ENCODE data around the gene SAMD10. TPM values are rescaled to one million over a fixed set of nuclear protein-coding genes. Genes with fewer than 3 reads are reported as not detected.

SAMD10 gene
- polyA plus RNA-seq, 1 of the 3 experiments (the other 2 are of a cell fraction), result 11.6 TPM

DNA sequence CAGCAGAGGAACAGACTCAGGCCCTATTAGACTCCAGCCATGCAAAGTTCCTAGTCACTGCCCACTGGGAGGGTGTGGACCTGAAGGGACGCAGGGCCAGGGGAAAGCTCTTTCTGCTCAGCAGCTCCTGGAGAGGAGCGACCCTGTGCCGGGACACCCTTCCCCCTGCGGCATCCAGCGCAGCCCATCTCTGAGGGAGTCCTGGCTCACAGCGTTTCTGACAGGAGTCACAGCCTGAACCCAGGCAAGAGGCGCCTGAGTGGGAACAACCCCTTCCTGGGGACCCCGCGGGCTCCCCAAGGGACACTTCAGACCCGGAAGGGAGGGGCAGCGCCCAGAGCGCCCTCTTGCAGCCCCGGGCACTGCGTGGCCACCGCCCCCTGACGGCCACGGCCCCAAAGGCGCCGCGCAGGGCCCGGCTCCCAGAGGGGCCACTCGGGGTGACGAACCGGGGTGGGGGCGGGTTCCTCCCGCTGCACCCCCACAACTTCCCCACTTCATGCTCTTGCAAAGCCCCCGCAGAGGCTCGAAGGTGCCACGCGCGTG lies 24.1 kb downstream of the SAMD10 start:
- H3K27me3 ChIP-seq (ENCODE audit: insufficient read depth), result no peaks in the 10 kb centered on the region
- H3K4me2 ChIP-seq, result peak overlapping the region; percentile 99
- ChIA-PET POLR2A (interaction anchor here (0.7 kb wide), 1 partner anchor 16 kb away, joined by 3 read pairs; no protein-coding TSS in a partner anchor), CTCF (interaction anchor here (0.6 to 4.8 kb wide), 6 partner anchors 18 to 402 kb away, joined by 3 to 32 read pairs (median 4); partner anchors contain the start of gene PRPF6)
- H3K4me3 ChIP-seq (ENCODE audit: low read depth in 2 of 2, low read length in 1 of 2), result peak overlapping the region; percentile 91 to 98
- peak overlapping the region; percentile 59; the same call in 1 of the 2 replicates for H2AFZ ChIP-seq (ENCODE audit: low read depth)
- H3K27ac ChIP-seq (ENCODE audit: low read depth in 2 of 2, low read length in 1 of 2), result peak overlapping the region; percentile 70 to 88; a peak in 3 of 4 replicates
- H3K79me2 ChIP-seq (ENCODE audit: insufficient read depth), result peaks cover 57% of the 10 kb centered on the region
- H3K36me3 ChIP-seq (replicated peaks in 1 of 2; ENCODE audit: control insufficient read depth in 1 of 2, insufficient read depth in 2 of 2, low read length in 1 of 2), result peaks cover 0 to 17% of the 10 kb centered on the region in 2 experiments
- H3K9ac ChIP-seq, result peak overlapping the region; percentile 96
- H3K4me1 ChIP-seq (ENCODE audit: control insufficient read depth in 1 of 2, insufficient read depth in 2 of 2, low read depth in 1 of 2, low read length in 1 of 2), result peaks cover 6 to 40% of the 10 kb centered on the region in 2 experiments; a peak in 1 of 4 replicates
- H3F3A ChIP-seq (replicated peaks; ENCODE audit: insufficient read depth), result peaks cover 8% of the 10 kb centered on the region
- no peak for TF ChIP-seq SIN3A (IDR thresholded peaks at IDR 0.05; ENCODE audit: borderline replicate concordance, low read depth, low read length)
- TF ChIP-seq, protein P1, sequence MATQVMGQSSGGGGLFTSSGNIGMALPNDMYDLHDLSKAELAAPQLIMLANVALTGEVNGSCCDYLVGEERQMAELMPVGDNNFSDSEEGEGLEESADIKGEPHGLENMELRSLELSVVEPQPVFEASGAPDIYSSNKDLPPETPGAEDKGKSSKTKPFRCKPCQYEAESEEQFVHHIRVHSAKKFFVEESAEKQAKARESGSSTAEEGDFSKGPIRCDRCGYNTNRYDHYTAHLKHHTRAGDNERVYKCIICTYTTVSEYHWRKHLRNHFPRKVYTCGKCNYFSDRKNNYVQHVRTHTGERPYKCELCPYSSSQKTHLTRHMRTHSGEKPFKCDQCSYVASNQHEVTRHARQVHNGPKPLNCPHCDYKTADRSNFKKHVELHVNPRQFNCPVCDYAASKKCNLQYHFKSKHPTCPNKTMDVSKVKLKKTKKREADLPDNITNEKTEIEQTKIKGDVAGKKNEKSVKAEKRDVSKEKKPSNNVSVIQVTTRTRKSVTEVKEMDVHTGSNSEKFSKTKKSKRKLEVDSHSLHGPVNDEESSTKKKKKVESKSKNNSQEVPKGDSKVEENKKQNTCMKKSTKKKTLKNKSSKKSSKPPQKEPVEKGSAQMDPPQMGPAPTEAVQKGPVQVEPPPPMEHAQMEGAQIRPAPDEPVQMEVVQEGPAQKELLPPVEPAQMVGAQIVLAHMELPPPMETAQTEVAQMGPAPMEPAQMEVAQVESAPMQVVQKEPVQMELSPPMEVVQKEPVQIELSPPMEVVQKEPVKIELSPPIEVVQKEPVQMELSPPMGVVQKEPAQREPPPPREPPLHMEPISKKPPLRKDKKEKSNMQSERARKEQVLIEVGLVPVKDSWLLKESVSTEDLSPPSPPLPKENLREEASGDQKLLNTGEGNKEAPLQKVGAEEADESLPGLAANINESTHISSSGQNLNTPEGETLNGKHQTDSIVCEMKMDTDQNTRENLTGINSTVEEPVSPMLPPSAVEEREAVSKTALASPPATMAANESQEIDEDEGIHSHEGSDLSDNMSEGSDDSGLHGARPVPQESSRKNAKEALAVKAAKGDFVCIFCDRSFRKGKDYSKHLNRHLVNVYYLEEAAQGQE (IDR thresholded peaks at IDR 0.05; ENCODE audit: low read depth, low read length), result no peak
- TF ChIP-seq, protein P2, sequence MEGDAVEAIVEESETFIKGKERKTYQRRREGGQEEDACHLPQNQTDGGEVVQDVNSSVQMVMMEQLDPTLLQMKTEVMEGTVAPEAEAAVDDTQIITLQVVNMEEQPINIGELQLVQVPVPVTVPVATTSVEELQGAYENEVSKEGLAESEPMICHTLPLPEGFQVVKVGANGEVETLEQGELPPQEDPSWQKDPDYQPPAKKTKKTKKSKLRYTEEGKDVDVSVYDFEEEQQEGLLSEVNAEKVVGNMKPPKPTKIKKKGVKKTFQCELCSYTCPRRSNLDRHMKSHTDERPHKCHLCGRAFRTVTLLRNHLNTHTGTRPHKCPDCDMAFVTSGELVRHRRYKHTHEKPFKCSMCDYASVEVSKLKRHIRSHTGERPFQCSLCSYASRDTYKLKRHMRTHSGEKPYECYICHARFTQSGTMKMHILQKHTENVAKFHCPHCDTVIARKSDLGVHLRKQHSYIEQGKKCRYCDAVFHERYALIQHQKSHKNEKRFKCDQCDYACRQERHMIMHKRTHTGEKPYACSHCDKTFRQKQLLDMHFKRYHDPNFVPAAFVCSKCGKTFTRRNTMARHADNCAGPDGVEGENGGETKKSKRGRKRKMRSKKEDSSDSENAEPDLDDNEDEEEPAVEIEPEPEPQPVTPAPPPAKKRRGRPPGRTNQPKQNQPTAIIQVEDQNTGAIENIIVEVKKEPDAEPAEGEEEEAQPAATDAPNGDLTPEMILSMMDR (IDR thresholded peaks at IDR 0.05), result peak; percentile 53
- TF ChIP-seq ELF1 (IDR thresholded peaks at IDR 0.05), result peak; percentile 41; the same call in 1 of the 2 replicates
- WGBS (ENCODE audit: low lambda C conversion rate), result 2% methylated on average over 7 of the region's 31 CpGs
- peaks cover 45% of the 10 kb centered on the region for H4K20me1 ChIP-seq (ENCODE audit: insufficient read depth)
- no peaks in the 10 kb centered on the region for H3K9me3 ChIP-seq
- no peaks in the 10 kb centered on the region for H3K9me2 ChIP-seq
- DNase-seq, result peak; percentile 75

DNA sequence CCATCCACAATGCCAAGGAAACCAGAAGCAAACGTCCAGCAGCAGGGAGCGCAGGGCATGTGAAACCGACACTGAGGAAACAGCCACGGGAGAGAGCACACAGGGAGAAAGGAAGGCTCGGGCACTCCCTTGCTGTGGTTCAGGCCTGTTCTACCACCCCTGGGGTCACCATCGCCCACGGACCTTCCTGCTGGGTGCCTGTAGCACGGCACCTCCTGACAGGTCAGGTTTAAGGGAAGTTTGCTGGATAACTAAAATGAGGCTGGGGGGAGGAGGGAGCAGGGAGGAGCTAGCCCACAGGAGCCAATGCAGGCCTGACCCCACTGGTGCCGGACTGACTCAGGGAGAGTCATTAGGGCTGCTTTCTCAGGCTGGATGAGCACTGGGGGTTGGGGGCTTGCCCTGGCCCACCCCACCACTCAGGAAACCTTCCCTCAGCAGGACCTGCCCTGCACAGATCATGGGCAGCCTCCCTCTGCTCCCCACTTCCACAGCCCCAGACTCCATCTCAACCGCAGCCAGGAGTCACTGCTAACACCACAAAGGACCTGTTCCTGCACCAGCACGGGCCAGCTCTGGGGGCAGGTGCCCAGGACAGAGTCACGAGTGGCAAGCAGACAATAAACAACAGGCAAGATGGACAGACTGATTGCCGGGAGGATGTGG lies 25.5 kb downstream of the SAMD10 start:
- H4K20me1 ChIP-seq (ENCODE audit: insufficient read depth), result peaks cover 60% of the 10 kb centered on the region

More for the DNA sequence above, 25.5 kb downstream of the SAMD10 start:
- TF ChIP-seq EP300 (IDR thresholded peaks at IDR 0.05; ENCODE audit: borderline replicate concordance in 1 of 2, low read depth in 1 of 2, low read length in 1 of 2) (no peak), RCOR1 (IDR thresholded peaks at IDR 0.05; ENCODE audit: low read length) (no peak), RXRA (IDR thresholded peaks at IDR 0.05; ENCODE audit: borderline replicate concordance, low read depth) (no peak), SMC3 (IDR thresholded peaks at IDR 0.05; ENCODE audit: low read depth, low read length) (no peak), FOXM1 (IDR thresholded peaks at IDR 0.05; ENCODE audit: low read depth) (no peak), RAD21 (IDR thresholded peaks at IDR 0.05; ENCODE audit: low read length) (no peak), TEAD4 (IDR thresholded peaks at IDR 0.05; ENCODE audit: borderline replicate concordance, insufficient read depth) (no peak), GABPA (IDR thresholded peaks at IDR 0.05; ENCODE audit: low read depth) (no peak), TAF1 (IDR thresholded peaks at IDR 0.05; ENCODE audit: borderline replicate concordance, low read depth, low read length) (no peak), MXI1 (IDR thresholded peaks at IDR 0.05; ENCODE audit: low read depth, low read length) (no peak)
- TF ChIP-seq, protein P3, sequence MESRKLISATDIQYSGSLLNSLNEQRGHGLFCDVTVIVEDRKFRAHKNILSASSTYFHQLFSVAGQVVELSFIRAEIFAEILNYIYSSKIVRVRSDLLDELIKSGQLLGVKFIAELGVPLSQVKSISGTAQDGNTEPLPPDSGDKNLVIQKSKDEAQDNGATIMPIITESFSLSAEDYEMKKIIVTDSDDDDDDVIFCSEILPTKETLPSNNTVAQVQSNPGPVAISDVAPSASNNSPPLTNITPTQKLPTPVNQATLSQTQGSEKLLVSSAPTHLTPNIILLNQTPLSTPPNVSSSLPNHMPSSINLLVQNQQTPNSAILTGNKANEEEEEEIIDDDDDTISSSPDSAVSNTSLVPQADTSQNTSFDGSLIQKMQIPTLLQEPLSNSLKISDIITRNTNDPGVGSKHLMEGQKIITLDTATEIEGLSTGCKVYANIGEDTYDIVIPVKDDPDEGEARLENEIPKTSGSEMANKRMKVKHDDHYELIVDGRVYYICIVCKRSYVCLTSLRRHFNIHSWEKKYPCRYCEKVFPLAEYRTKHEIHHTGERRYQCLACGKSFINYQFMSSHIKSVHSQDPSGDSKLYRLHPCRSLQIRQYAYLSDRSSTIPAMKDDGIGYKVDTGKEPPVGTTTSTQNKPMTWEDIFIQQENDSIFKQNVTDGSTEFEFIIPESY (IDR thresholded peaks at IDR 0.05; ENCODE audit: borderline replicate concordance, low read depth), result no peak
- no peak for DNase-seq
- Histone ChIP-seq H3K9ac (no peak overlapping the region), H3K4me1 (ENCODE audit: control insufficient read depth in 1 of 2, insufficient read depth in 2 of 2, low read depth in 1 of 2, low read length in 1 of 2) (peaks cover 16 to 54% of the 10 kb centered on the region in 2 experiments; a peak in 3 of 4 replicates), H3K9me3 (no peaks in the 10 kb centered on the region), H3F3A (replicated peaks; ENCODE audit: insufficient read depth) (peaks cover 18% of the 10 kb centered on the region), H3K4me3 (ENCODE audit: low read depth in 2 of 2, low read length in 1 of 2) (no peak overlapping the region), H3K9me2 (no peaks in the 10 kb centered on the region), H3K27me3 (ENCODE audit: insufficient read depth) (no peaks in the 10 kb centered on the region), H3K4me2 (peak overlapping the region; percentile 99), H3K36me3 (replicated peaks in 1 of 2; ENCODE audit: control insufficient read depth in 1 of 2, insufficient read depth in 2 of 2, low read length in 1 of 2) (peaks cover 0 to 4% of the 10 kb centered on the region in 2 experiments), H3K27ac (ENCODE audit: low read depth in 2 of 2, low read length in 1 of 2) (no peak overlapping the region), H2AFZ (ENCODE audit: low read depth) (no peak overlapping the region), H3K79me2 (ENCODE audit: insufficient read depth) (peaks cover 71% of the 10 kb centered on the region)
- 85% methylated on average over 6 of the region's 13 CpGs for WGBS (ENCODE audit: low lambda C conversion rate)
- ChIA-PET CTCF (interaction anchor here (1.1 to 2.9 kb wide), 5 partner anchors 20 to 457 kb away, joined by 3 to 12 read pairs (median 4); partner anchors contain the start of gene PRPF6), POLR2A (no interaction called here)
